Stimulated activated naive CD4-positive, alpha-beta T cell treated with Interleukin-2 at 50 U/mL for 16 hours (primary cell): ENCODE data around the gene COBL.

Source experiments
- DNase-seq: peaks from one replicate; lab custom pipeline; 2025; lab: John Stamatoyannopoulos, UW

Gene COBL

DNA sequence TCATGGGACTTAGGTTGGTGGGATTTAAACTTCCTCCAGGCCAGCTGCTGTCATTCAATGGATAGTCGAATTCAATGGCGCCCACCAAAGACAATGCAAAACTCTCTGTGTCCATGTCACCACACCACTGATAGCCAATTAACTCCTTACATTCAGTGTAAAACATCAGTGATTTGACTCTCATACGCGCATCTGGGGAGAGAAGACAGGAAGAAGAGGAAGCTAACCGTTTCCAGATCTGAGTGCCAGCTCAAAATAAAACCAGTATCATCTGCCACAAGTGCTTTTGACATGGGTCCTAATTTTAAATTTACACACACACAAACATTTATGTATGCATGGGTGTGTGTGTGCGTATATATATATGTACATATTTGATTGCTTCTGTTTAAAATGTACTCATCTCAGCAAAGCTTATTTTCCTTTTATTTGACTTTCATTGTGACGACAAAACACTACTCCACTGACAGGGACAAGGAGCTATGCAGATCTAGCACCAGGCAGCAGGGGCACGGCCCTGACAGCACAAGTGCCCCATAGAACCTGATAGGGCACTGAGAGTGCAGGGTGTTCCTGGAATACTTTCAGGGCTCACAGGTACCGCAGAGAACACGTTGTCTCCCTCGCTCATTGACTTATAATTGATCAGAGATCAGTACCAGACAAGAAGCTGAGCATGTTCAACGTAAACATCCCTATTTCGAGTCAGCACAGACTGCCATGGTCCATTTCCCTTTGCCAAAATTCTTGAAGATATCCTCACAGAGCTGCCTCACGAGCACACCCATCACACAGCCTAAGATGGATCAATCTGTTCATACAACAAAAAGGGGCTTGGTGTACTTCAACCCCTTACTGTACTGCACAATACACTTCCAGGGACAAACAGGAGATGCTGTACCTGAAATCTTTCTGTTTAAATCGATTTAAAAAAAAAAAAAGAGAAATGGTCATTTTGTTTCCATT, 176.1 kb downstream of the COBL start:
- DNase-seq = no peak

GRCh38 chr7:51139796-51140195, 176.8 kb downstream of the COBL start:
- no peak for DNase-seq

GRCh38 chr7:51138123-51139085, 178.2 kb downstream of the COBL start:
- no peak for DNase-seq

DNA sequence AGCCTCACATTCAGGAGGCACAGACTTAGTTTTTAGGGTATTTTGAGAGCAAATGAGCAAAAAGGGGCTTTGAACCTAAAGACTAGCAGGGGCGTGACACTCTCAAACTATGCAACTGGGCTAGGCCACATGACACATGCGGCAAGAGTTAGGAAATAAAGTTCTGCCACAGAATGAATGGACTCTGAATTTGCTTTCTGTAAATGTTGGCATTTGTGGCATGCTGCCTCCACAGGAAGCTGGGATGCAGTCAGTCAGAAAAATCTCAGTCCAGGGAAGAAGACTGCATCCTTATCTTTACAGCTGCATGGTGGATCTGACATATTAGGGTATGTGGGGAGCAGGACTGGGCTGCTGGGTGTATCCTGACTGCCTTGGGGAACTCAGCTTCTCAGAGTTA, 181.0 kb downstream of the COBL start:
- DNase-seq = no peak

DNA sequence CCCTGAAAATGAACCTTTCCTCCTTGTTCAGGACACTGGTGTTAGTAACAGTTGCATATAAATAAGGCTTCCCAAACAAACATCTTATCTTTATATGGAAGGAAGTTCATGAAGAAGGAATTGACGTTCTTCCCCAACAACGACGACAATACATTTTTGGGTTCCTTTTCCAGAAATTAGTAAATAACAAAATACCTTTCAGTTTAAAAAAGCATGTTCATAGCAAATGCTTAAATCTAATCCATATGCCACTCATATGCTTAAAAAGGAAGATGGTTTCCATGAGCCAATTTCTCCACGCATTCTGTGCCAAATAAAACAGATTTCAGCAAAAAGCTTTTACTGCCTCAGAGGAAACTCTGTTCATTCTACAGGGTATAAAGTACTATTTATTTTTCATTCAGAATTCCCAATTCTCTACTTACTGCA, 182.6 kb downstream of the COBL start:
- no peak for DNase-seq

DNA sequence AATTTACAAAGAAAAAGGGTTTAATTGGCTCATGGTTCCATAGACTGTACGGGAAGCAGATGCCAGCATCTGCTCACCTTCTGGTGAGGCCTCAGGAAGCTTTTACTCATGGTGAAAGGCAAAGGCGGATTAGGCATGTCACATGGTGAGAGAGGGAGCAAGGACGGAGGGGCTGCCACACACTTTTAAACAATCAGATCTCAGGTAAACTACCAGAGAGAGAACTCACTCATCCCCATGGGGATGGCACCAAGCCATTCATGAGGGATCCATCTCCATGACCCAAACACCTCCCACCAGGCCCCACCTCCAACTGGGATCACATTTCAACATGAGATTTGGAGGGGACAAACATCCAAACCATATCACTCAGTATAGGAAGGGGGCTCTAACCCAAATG, 183.9 kb downstream of the COBL start:
- no peak for DNase-seq

DNA sequence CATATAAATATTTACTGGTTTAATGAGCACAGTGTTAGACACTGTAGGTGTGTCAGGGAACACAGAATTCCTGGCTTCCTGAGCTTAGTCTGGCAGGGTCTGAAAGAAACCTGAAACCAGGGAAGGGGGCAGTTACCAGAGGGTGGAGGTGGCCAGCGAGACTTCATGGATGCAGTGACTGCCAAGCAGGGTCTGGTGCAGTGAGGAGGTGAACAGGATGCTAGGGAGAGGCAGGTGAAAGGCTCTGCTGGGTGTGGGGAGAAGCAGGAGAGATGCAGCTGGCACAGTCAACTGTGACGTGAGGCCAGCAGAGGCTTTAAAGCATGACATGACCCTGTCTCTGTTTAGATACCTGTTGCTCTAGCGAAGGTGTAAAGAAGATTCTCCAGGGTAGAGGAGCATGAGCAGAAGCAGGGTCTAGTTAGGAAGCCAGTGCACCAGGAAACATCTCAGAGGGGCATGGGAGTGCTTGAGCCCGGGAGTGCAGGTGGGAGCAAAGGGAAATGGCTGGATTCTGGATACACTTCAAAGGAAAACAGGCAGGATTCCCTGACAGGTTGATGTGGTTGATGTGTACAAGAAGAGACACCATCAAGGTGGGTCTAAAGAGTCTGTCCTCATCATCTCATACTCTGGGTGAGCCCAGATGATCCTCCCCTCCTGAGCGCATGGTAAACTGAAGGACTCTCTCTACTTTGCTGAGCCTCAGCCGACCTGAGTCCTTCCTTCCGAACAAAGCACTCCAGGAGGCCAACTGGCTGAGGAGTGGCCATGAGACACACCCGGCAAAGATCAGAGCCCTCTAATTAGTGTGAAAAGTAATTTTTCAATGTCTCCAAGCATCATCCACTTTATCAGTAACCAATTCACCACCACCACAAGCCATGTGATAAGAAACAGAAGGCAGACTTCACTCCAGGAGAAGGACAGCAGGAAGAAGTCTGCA, 186.8 kb downstream of the COBL start:
- DNase-seq = no peak

DNA sequence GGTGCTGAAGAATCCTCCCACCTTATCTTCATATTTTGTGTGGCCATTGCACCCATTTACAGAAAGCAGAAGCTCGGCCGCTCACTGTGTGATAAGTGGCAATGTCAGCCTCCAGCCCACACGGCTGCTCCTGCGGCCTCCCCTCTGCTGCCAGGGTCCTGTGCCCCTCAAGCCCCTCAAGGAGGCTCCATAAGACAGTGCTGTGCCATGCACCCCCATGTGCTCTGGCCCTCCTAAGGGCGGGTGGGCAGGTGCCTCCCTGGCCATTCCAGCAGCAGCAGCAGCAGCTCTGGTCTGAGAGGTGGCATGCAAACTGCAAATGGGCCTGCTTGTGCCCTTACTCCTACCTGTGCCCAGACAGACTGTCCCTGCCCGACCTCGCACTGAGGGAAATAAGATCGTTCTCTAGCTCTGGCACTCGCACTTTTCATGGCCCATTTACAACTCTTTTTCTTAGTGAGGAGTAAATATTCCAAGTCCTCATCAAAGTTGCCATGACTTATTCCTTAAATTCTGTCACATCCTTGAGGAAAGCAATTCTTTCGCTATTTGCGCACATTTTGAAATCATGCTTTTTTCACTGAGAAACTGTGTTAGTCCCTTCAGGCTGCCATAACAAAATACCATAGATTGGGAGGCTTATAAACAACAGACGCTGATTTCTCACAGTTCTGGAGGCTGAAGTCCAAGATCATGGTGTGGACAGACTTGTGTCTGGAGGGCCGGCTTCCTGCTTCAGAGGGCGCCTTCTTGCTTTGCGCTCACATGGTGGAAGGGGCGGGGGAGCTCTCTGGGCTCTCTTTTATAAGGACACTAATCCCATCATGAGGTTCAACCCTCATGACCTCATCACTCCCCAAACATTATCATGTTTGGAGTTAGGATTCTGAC, 187.8 kb downstream of the COBL start:
- DNase-seq = no peak

- no peak for DNase-seq
These were observed 189.0 kb downstream of the COBL start for GRCh38 chr7:51127618-51127904.

- no peak for DNase-seq
These were observed 189.6 kb downstream of the COBL start for GRCh38 chr7:51126813-51127617.

- DNase-seq = no peak
These were observed 190.3 kb downstream of the COBL start for GRCh38 chr7:51126324-51126723.

GRCh38 chr7:51124321-51124720, 192.3 kb downstream of the COBL start:
- no peak for DNase-seq

GRCh38 chr7:51123322-51124019, 193.1 kb downstream of the COBL start:
- DNase-seq = peak; percentile 72

DNA sequence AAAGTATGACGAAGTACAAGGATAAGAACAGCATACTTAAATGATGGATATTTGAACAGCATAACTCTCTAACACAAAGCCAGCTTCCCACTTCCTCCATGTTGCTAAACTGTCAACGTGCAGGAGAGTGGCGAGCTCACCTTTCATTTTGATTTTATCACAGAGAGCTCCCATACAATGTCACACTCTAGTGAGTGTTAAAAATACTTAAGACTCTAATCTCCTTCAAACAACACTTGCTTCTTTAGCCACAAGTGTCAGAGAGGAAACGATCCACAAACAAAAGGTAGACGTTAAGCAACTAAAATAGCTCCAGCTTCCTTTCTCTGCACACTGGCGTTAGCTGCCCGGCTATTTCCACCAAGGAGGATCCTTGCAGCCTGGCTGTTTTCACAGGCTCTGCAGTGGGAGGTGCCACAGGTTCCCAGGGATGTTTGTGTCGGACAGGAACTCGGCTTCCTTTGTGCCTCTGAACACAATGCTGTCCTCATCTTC, 194.6 kb downstream of the COBL start:
- DNase-seq = no peak

DNA sequence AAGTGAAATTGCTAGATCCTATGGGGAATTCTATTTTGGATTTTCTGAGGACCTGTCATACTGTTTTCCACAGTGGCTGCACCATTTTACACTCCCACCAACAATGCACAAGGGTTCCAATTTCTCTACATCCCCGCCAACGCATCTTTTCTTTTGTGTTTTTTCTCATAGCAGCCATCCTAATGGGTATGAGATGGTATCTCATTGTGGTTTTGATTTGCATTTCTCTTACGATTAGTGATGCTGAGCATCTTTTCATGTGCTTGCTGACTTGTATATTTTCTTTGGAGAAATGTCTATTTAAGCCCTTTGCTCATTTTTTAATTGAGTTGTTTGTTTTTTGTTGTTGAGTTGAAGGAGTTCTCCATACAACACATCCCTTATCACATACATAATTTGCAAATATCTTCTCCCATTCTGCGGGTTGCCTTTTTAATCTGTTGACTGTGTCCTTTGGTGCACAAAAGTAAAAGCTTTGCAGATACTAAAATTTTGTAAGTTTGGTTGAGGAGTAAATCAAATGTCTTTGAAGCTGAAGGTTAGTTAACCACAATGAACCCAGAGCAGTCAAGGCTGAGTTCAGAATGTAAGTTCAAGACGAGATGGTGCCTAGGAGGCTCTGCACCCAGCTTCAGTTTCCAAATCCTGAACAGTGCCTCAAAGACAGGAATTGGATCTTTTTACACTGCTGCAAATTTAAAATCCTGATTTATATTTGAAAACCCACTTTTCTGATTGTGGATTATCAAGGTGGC, 195.4 kb downstream of the COBL start:
- DNase-seq = no peak

DNA sequence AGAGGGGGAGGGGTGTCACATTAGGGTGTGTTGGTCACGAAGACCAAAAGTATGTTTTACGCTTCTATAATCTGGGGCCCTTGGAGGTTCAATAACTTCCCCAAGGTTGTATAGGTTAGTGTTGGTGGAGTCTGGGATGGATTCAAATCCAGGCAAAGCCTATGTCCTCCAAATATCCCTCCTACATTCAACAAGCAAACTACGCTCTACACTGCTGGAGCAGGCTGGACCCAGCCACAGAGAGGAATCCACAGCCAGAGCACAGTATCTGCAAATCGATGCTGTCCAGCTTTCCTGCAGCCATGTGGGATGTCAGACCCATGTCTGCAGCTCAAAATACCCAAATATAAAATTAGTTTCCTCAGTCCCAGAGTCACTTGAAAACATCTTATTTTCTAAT, 198.0 kb downstream of the COBL start:
- no peak for DNase-seq

- no peak for DNase-seq
These were observed 202.1 kb downstream of the COBL start for GRCh38 chr7:51114501-51114900.

- no peak for DNase-seq
These were observed 202.6 kb downstream of the COBL start for GRCh38 chr7:51113962-51114361.
